ENCODE results near the gene SLC13A2. TPM values are rescaled to one million over a fixed set of nuclear protein-coding genes. Genes with fewer than 3 reads are reported as not detected.
"Not testable (repeated sequence)": the region's sequence is repeated elsewhere in the genome, so short reads cannot be mapped to it uniquely, and the experiment has no call there.

Gene SLC13A2
- total RNA-seq, 1 donor from 2014 or later = not detected

DNA sequence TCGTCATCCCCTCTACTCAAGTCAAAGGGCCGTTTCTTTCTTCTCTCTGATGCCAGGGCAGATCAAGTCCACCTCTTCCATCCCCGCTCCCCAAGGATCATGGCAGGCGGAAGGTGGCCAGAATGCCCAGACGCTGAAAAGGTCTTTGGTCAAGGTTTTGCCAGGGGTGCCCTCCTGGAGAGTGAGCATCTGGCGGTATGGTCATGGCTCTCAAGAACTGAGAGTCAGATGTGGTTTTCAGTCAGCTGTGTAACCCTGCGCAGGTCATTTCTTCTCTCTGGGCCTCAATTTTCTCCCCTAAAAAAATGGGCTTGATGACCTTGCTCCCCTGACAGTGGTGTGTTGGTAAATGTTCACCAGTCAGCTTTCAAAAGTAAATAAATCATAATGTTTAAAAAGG lies 45.1 kb downstream of the SLC13A2 start:
- FAIRE-seq (no peak), DNase-seq (ENCODE audit: low read depth) (no peak)
- TF ChIP-seq, protein P1, sequence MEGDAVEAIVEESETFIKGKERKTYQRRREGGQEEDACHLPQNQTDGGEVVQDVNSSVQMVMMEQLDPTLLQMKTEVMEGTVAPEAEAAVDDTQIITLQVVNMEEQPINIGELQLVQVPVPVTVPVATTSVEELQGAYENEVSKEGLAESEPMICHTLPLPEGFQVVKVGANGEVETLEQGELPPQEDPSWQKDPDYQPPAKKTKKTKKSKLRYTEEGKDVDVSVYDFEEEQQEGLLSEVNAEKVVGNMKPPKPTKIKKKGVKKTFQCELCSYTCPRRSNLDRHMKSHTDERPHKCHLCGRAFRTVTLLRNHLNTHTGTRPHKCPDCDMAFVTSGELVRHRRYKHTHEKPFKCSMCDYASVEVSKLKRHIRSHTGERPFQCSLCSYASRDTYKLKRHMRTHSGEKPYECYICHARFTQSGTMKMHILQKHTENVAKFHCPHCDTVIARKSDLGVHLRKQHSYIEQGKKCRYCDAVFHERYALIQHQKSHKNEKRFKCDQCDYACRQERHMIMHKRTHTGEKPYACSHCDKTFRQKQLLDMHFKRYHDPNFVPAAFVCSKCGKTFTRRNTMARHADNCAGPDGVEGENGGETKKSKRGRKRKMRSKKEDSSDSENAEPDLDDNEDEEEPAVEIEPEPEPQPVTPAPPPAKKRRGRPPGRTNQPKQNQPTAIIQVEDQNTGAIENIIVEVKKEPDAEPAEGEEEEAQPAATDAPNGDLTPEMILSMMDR (IDR thresholded peaks at IDR 0.05; ENCODE audit: insufficient read depth, low read length, severe bottlenecking) = no peak
- Histone ChIP-seq H3K36me3 (ENCODE audit: control insufficient read depth, insufficient read depth, low read length) (peaks cover 2% of the 10 kb centered on the region), H3K4me3 (ENCODE audit: low read depth, low read length) (no peak overlapping the region), H3K27me3 (ENCODE audit: control insufficient read depth, insufficient read depth, low read length) (peaks cover 2% of the 10 kb centered on the region)

- no peak for FAIRE-seq
- no peak for DNase-seq (ENCODE audit: low read depth)
- TF ChIP-seq, protein P1 (IDR thresholded peaks at IDR 0.05; ENCODE audit: insufficient read depth, low read length, severe bottlenecking) = no peak
- Histone ChIP-seq H3K4me3 (ENCODE audit: low read depth, low read length) (no peak overlapping the region), H3K36me3 (ENCODE audit: control insufficient read depth, insufficient read depth, low read length) (peaks cover 2% of the 10 kb centered on the region), H3K27me3 (ENCODE audit: control insufficient read depth, insufficient read depth, low read length) (peaks cover 2% of the 10 kb centered on the region)
Observed at GRCh38 chr17:28519236-28519635, 45.8 kb downstream of the SLC13A2 start.

DNA sequence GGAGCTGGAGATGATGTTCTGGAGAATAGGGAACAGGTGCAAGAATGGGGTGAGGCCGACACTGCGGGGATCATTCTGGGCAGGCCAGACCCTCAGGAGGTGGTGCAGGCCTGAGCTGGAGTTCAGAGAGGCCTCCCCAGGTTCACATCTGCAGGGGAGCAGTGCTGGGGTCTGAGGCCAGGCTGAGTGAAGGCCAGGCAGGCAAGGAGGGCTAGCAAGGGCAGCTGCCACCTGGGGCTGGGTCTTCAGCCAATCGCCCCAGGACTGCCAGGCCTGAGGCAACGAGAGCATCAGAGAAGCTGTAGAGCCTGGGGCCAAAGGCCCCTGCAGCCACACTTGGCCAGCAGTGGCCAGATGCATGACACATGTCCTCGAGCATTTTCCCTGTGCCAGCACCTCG lies 47.2 kb downstream of the SLC13A2 start:
- no peak overlapping the region for H3K4me3 ChIP-seq (ENCODE audit: low read depth, low read length)
- DNase-seq (ENCODE audit: low read depth) (no peak), FAIRE-seq (no peak)
- TF ChIP-seq, protein P1 (IDR thresholded peaks at IDR 0.05; ENCODE audit: insufficient read depth, low read length, severe bottlenecking) = no peak
- H3K36me3 ChIP-seq (ENCODE audit: control insufficient read depth, insufficient read depth, low read length) = peaks cover 2% of the 10 kb centered on the region
- H3K27me3 ChIP-seq (ENCODE audit: control insufficient read depth, insufficient read depth, low read length) = peaks cover 2% of the 10 kb centered on the region

DNA sequence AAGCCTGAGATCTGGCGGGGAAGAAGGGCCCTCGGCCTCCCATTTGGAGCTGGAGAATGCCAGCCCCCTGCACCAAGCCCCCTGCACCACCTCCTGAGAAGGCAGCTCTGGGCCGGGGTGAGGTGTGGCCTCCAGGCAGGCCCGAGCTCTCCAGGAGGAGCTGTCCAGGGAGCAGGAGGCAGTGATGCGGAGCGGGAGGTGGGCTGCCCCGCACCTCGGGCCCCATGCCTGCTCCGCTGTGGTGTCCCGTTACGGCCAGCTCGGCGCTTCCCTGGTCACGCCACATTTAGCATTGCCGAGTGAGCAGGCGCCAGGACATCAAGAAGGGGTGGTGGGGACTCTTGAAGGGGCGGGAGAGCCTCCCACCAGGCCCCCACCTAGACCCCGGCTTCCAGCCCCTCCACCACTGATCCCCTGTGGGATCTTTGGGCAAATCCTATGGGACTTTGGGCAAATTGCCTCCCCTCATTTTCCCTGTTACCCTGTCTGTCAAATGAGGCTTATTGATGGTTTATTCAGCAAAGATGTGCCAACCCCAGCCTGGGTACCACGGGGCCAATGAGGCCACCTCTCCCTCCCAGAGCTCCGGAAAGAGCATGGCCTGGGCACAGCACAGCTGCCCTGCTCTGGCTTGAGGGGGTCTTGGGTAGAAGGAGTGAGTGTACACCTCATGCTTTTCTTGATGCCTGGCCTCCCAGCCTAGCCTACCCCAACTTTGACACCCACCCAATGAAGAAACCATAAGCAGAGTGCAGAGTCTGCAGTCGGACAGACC lies 48.1 kb downstream of the SLC13A2 start:
- H3K27me3 ChIP-seq (ENCODE audit: control insufficient read depth, insufficient read depth, low read length) = peaks cover 2% of the 10 kb centered on the region
- no peak overlapping the region for H3K4me3 ChIP-seq (ENCODE audit: low read depth, low read length)
- TF ChIP-seq, protein P1 (IDR thresholded peaks at IDR 0.05; ENCODE audit: insufficient read depth, low read length, severe bottlenecking) = no peak
- FAIRE-seq = no peak
- DNase-seq (ENCODE audit: low read depth) = no peak
- peaks cover 2% of the 10 kb centered on the region for H3K36me3 ChIP-seq (ENCODE audit: control insufficient read depth, insufficient read depth, low read length)

DNA sequence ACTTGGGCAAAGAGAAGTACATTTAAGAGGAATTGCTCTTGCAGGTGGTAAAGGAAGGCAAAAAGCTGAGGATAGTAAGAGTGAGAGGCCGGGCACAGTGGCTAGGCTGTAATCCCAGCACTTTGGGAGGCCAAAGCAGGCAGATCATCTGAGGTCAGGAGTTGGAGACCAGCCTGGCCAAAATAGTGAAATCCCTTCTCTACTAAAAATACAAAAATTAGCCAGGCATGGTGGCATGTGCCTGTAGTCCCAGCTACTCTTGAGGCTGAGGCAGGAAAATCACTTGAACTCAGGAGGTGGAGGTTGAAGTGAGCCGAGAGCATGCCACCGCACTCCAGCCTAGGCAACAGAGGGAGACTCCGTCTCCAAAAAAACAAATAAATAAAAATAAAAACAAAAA lies 48.8 kb downstream of the SLC13A2 start:
- H3K36me3 ChIP-seq (ENCODE audit: control insufficient read depth, insufficient read depth, low read length); DNase-seq (ENCODE audit: low read depth); H3K27me3 ChIP-seq (ENCODE audit: control insufficient read depth, insufficient read depth, low read length); H3K4me3 ChIP-seq (ENCODE audit: low read depth, low read length); FAIRE-seq: not testable (repeated sequence)

- FAIRE-seq (no peak), DNase-seq (ENCODE audit: low read depth) (no peak)
- peaks cover 2% of the 10 kb centered on the region for H3K27me3 ChIP-seq (ENCODE audit: control insufficient read depth, insufficient read depth, low read length)
- no peak overlapping the region for H3K4me3 ChIP-seq (ENCODE audit: low read depth, low read length)
- TF ChIP-seq, protein P1 (IDR thresholded peaks at IDR 0.05; ENCODE audit: insufficient read depth, low read length, severe bottlenecking) = no peak
- H3K36me3 ChIP-seq (ENCODE audit: control insufficient read depth, insufficient read depth, low read length) = peaks cover 2% of the 10 kb centered on the region
Observed at GRCh38 chr17:28523186-28523585, 49.7 kb downstream of the SLC13A2 start.
